HEK293 (cell line): ENCODE measurements around the gene DEDD.

Experiments
- IKZF3 ChIP-seq: fragments of 450-650 bp; IDR thresholded peaks from 2 replicates; pipeline ENCODE4 v1.5.0; 2018; ENCODE audit warnings: missing biosample characterization, mild to moderate bottlenecking, missing genetic modification characterization, moderate library complexity
- RBAK ChIP-seq: fragments of 450-650 bp; formaldehyde crosslinking; IDR thresholded peaks from 2 replicates; pipeline ENCODE4 v1.5.1; 2016; ENCODE audit warnings: missing biosample characterization, missing genetic modification characterization
- SCRT1 ChIP-seq: fragments of 450-650 bp; formaldehyde crosslinking; IDR thresholded peaks from 2 replicates; pipeline ENCODE4 v1.5.1; 2016; ENCODE audit warnings: missing biosample characterization, missing genetic modification characterization, borderline replicate concordance
- SP3 ChIP-seq: fragments of 450-650 bp; formaldehyde crosslinking; IDR thresholded peaks from 2 replicates; pipeline ENCODE4 v1.5.1; 2016; ENCODE audit warnings: missing biosample characterization, missing genetic modification characterization
- TCF7L2 ChIP-seq: IDR thresholded peaks from 2 replicates; pipeline ENCODE4 v1.6.1; 2011; ENCODE audit warnings: low read depth, mild to moderate bottlenecking, inconsistent platforms, low read length, moderate library complexity, borderline replicate concordance
- ZFHX2 ChIP-seq: fragments of 450-650 bp; formaldehyde crosslinking; conservative IDR thresholded peaks from 2 replicates; pipeline ENCODE4 v1.5.1; 2016; ENCODE audit warnings: missing biosample characterization, missing genetic modification characterization
- ZNF121 ChIP-seq: fragments of 450-650 bp; formaldehyde crosslinking; IDR thresholded peaks from 2 replicates; pipeline ENCODE4 v1.5.1; 2016; ENCODE audit warnings: missing biosample characterization, missing genetic modification characterization
- ZNF132 ChIP-seq: fragments of 450-650 bp; formaldehyde crosslinking; IDR thresholded peaks from 2 replicates; pipeline ENCODE4 v1.5.1; 2017; ENCODE audit warnings: missing biosample characterization, missing genetic modification characterization, borderline replicate concordance
- ZNF140 ChIP-seq: fragments of 450-650 bp; formaldehyde crosslinking; IDR thresholded peaks from 2 replicates; pipeline ENCODE4 v1.5.1; 2016; ENCODE audit warnings: missing biosample characterization, missing genetic modification characterization
- ZNF184 ChIP-seq: fragments of 450-650 bp; IDR thresholded peaks from 2 replicates; pipeline ENCODE4 v1.5.1; 2018; ENCODE audit warnings: missing biosample characterization, mild to moderate bottlenecking, missing genetic modification characterization
- ZNF239 ChIP-seq: fragments of 450-650 bp; formaldehyde crosslinking; IDR thresholded peaks from 2 replicates; pipeline ENCODE4 v1.5.1; 2016; ENCODE audit warnings: missing biosample characterization, missing genetic modification characterization
- ZNF302 ChIP-seq: fragments of 450-650 bp; formaldehyde crosslinking; IDR thresholded peaks from 2 replicates; pipeline ENCODE4 v1.5.1; 2016; ENCODE audit warnings: missing biosample characterization, missing genetic modification characterization, low read depth
- ZNF37A ChIP-seq: fragments of 450-650 bp; IDR thresholded peaks from 2 replicates; pipeline ENCODE4 v1.5.1; 2018; ENCODE audit warnings: missing biosample characterization, missing genetic modification characterization
- ZNF404 ChIP-seq: fragments of 450-650 bp; formaldehyde crosslinking; IDR thresholded peaks from 2 replicates; pipeline ENCODE4 v1.5.1; 2017; ENCODE audit warnings: missing biosample characterization, missing genetic modification characterization
- ZNF416 ChIP-seq: fragments of 450-650 bp; formaldehyde crosslinking; IDR thresholded peaks from 2 replicates; pipeline ENCODE4 v1.5.1; 2016; ENCODE audit warnings: missing biosample characterization, missing genetic modification characterization
- ZNF426 ChIP-seq: fragments of 450-650 bp; formaldehyde crosslinking; IDR thresholded peaks from 2 replicates; pipeline ENCODE4 v1.5.1; 2017; ENCODE audit warnings: missing biosample characterization, missing genetic modification characterization, mild to moderate bottlenecking, inconsistent platforms, moderate library complexity
- ZNF48 ChIP-seq: fragments of 450-650 bp; formaldehyde crosslinking; IDR thresholded peaks from 2 replicates; pipeline ENCODE4 v1.5.1; 2016; ENCODE audit warnings: missing biosample characterization, missing genetic modification characterization
- ZNF521 ChIP-seq: fragments of 450-650 bp; formaldehyde crosslinking; IDR thresholded peaks from 2 replicates; pipeline ENCODE4 v1.5.1; 2017; ENCODE audit warnings: missing biosample characterization, mild to moderate bottlenecking, missing genetic modification characterization
- ZNF548 ChIP-seq: fragments of 450-650 bp; formaldehyde crosslinking; IDR thresholded peaks from 2 replicates; pipeline ENCODE4 v1.5.1; 2016; ENCODE audit warnings: missing biosample characterization, missing genetic modification characterization
- ZNF558 ChIP-seq: fragments of 450-650 bp; formaldehyde crosslinking; IDR thresholded peaks from 2 replicates; pipeline ENCODE4 v1.5.1; 2016; ENCODE audit warnings: missing biosample characterization, missing genetic modification characterization
- ZNF571 ChIP-seq: fragments of 450-650 bp; formaldehyde crosslinking; IDR thresholded peaks from 2 replicates; pipeline ENCODE4 v1.5.0; 2017; ENCODE audit warnings: missing biosample characterization, missing genetic modification characterization
- ZNF701 ChIP-seq: fragments of 450-650 bp; formaldehyde crosslinking; IDR thresholded peaks from 2 replicates; pipeline ENCODE4 v1.5.1; 2016; ENCODE audit warnings: missing biosample characterization, missing genetic modification characterization
- ZNF776 ChIP-seq: fragments of 450-650 bp; formaldehyde crosslinking; IDR thresholded peaks from 2 replicates; pipeline ENCODE4 v1.5.0; 2017; ENCODE audit warnings: missing biosample characterization, missing genetic modification characterization, borderline replicate concordance
- ZNF830 ChIP-seq: fragments of 450-650 bp; IDR thresholded peaks from 2 replicates; pipeline ENCODE4 v1.5.0; 2018; ENCODE audit warnings: missing biosample characterization, missing genetic modification characterization, low read depth, mild to moderate bottlenecking, moderate library complexity
- TF ChIP-seq, protein P1 (sequence below): fragments of 450-650 bp; formaldehyde crosslinking; IDR thresholded peaks from 2 replicates; pipeline ENCODE4 v1.5.1; 2016; ENCODE audit warnings: missing biosample characterization, missing genetic modification characterization
- TF ChIP-seq, protein P2 (sequence below): fragments of 450-650 bp; formaldehyde crosslinking; IDR thresholded peaks from 2 replicates; pipeline ENCODE4 v1.5.1; 2016; ENCODE audit warnings: missing biosample characterization, missing genetic modification characterization, low read depth
- TF ChIP-seq, protein P3 (sequence below): fragments of 450-650 bp; formaldehyde crosslinking; IDR thresholded peaks from 2 replicates; pipeline ENCODE4 v1.5.1; 2016; ENCODE audit warnings: missing biosample characterization, missing genetic modification characterization
- TF ChIP-seq, protein P4 (sequence below): fragments of 450-650 bp; formaldehyde crosslinking; IDR thresholded peaks from 2 replicates; pipeline ENCODE4 v1.5.0; 2017; ENCODE audit warnings: missing biosample characterization, missing genetic modification characterization, borderline replicate concordance
- TF ChIP-seq, protein P5 (sequence below): fragments of 450-650 bp; formaldehyde crosslinking; IDR thresholded peaks from 2 replicates; pipeline ENCODE4 v1.5.1; 2016; ENCODE audit warnings: missing biosample characterization, missing genetic modification characterization

The DEDD gene

DNA sequence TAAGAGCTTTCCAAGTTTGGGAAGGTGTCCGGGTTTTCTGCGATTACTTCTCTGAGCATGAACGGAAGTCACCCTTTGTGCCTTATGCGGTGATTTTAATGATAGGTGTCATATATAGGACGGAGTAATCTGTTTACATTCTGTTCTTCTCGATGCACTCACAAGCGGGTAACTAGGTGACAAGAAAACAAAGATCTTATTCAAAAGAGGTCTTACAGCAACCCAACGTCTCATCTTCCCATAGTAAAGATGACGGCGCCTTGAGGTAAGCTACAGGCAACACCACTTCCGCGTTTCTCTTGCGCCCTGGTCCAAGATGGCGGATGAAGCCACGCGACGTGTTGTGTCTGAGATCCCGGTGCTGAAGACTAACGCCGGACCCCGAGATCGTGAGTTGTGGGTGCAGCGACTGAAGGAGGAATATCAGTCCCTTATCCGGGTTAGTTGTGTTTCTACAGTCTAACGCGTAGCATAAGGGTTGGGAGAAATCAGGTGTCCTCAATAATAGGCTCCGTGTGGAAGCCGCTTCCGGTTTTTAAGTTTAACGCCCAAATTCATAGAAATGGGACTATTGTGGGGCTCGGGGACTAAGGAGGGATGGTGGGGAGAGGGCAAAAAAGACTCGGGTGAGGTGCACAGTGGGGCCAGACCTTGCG is 21.3 kb upstream of the DEDD start, which contains the start of gene UFC1 (continued):
- TF ChIP-seq ZNF37A (tag by site-specific recombination) (no peak), ZNF558 (tag by site-specific recombination) (0 out of 2 replicates have a peak, but pooled peaks have one; percentile 52), ZNF404 (tag by site-specific recombination) (no peak), ZNF184 (tag by site-specific recombination) (no peak), ZFHX2 (tag by site-specific recombination) (no peak), ZNF701 (tag by site-specific recombination) (no peak), ZNF239 (tag by site-specific recombination) (no peak), IKZF3 (tag by site-specific recombination) (no peak), ZNF48 (tag by site-specific recombination) (no peak), SCRT1 (peak; percentile 96), ZNF830 (tag by site-specific recombination) (no peak), TCF7L2 (no peak), SP3 (peak; percentile 67; the same call in 1 of the 2 replicates), ZNF776 (tag by site-specific recombination) (no peak), ZNF571 (tag by site-specific recombination) (no peak), ZNF548 (tag by site-specific recombination) (no peak), ZNF121 (tag by site-specific recombination) (no peak), ZNF132 (no peak), ZNF302 (tag by site-specific recombination) (0 out of 2 replicates have a peak, but pooled peaks have one; percentile 29), ZNF140 (tag by site-specific recombination) (no peak), ZNF416 (tag by site-specific recombination) (no peak), ZNF521 (tag by site-specific recombination) (no peak), RBAK (tag by site-specific recombination) (no peak), ZNF426 (tag by site-specific recombination) (no peak)
- TF ChIP-seq, protein P1, sequence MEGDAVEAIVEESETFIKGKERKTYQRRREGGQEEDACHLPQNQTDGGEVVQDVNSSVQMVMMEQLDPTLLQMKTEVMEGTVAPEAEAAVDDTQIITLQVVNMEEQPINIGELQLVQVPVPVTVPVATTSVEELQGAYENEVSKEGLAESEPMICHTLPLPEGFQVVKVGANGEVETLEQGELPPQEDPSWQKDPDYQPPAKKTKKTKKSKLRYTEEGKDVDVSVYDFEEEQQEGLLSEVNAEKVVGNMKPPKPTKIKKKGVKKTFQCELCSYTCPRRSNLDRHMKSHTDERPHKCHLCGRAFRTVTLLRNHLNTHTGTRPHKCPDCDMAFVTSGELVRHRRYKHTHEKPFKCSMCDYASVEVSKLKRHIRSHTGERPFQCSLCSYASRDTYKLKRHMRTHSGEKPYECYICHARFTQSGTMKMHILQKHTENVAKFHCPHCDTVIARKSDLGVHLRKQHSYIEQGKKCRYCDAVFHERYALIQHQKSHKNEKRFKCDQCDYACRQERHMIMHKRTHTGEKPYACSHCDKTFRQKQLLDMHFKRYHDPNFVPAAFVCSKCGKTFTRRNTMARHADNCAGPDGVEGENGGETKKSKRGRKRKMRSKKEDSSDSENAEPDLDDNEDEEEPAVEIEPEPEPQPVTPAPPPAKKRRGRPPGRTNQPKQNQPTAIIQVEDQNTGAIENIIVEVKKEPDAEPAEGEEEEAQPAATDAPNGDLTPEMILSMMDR (tag by site-specific recombination) = no peak
- TF ChIP-seq, protein P2, sequence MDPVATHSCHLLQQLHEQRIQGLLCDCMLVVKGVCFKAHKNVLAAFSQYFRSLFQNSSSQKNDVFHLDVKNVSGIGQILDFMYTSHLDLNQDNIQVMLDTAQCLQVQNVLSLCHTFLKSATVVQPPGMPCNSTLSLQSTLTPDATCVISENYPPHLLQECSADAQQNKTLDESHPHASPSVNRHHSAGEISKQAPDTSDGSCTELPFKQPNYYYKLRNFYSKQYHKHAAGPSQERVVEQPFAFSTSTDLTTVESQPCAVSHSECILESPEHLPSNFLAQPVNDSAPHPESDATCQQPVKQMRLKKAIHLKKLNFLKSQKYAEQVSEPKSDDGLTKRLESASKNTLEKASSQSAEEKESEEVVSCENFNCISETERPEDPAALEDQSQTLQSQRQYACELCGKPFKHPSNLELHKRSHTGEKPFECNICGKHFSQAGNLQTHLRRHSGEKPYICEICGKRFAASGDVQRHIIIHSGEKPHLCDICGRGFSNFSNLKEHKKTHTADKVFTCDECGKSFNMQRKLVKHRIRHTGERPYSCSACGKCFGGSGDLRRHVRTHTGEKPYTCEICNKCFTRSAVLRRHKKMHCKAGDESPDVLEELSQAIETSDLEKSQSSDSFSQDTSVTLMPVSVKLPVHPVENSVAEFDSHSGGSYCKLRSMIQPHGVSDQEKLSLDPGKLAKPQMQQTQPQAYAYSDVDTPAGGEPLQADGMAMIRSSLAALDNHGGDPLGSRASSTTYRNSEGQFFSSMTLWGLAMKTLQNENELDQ = no peak
- TF ChIP-seq, protein P3, sequence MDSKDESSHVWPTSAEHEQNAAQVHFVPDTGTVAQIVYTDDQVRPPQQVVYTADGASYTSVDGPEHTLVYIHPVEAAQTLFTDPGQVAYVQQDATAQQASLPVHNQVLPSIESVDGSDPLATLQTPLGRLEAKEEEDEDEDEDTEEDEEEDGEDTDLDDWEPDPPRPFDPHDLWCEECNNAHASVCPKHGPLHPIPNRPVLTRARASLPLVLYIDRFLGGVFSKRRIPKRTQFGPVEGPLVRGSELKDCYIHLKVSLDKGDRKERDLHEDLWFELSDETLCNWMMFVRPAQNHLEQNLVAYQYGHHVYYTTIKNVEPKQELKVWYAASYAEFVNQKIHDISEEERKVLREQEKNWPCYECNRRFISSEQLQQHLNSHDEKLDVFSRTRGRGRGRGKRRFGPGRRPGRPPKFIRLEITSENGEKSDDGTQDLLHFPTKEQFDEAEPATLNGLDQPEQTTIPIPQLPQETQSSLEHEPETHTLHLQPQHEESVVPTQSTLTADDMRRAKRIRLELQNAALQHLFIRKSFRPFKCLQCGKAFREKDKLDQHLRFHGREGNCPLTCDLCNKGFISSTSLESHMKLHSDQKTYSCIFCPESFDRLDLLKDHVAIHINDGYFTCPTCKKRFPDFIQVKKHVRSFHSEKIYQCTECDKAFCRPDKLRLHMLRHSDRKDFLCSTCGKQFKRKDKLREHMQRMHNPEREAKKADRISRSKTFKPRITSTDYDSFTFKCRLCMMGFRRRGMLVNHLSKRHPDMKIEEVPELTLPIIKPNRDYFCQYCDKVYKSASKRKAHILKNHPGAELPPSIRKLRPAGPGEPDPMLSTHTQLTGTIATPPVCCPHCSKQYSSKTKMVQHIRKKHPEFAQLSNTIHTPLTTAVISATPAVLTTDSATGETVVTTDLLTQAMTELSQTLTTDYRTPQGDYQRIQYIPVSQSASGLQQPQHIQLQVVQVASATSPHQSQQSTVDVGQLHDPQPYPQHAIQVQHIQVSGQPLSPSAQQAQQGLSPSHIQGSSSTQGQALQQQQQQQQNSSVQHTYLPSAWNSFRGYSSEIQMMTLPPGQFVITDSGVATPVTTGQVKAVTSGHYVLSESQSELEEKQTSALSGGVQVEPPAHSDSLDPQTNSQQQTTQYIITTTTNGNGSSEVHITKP (tag by site-specific recombination) = peak; percentile 74
- TF ChIP-seq, protein P4, sequence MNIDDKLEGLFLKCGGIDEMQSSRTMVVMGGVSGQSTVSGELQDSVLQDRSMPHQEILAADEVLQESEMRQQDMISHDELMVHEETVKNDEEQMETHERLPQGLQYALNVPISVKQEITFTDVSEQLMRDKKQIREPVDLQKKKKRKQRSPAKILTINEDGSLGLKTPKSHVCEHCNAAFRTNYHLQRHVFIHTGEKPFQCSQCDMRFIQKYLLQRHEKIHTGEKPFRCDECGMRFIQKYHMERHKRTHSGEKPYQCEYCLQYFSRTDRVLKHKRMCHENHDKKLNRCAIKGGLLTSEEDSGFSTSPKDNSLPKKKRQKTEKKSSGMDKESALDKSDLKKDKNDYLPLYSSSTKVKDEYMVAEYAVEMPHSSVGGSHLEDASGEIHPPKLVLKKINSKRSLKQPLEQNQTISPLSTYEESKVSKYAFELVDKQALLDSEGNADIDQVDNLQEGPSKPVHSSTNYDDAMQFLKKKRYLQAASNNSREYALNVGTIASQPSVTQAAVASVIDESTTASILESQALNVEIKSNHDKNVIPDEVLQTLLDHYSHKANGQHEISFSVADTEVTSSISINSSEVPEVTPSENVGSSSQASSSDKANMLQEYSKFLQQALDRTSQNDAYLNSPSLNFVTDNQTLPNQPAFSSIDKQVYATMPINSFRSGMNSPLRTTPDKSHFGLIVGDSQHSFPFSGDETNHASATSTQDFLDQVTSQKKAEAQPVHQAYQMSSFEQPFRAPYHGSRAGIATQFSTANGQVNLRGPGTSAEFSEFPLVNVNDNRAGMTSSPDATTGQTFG = no peak
- TF ChIP-seq, protein P5, sequence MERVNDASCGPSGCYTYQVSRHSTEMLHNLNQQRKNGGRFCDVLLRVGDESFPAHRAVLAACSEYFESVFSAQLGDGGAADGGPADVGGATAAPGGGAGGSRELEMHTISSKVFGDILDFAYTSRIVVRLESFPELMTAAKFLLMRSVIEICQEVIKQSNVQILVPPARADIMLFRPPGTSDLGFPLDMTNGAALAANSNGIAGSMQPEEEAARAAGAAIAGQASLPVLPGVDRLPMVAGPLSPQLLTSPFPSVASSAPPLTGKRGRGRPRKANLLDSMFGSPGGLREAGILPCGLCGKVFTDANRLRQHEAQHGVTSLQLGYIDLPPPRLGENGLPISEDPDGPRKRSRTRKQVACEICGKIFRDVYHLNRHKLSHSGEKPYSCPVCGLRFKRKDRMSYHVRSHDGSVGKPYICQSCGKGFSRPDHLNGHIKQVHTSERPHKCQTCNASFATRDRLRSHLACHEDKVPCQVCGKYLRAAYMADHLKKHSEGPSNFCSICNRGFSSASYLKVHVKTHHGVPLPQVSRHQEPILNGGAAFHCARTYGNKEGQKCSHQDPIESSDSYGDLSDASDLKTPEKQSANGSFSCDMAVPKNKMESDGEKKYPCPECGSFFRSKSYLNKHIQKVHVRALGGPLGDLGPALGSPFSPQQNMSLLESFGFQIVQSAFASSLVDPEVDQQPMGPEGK (tag by site-specific recombination) = no peak; the same call in 1 of the 2 replicates
